K562 (cell line): ENCODE data around the gene SETDB1. TPM values are rescaled to one million over a fixed set of nuclear protein-coding genes. Genes with fewer than 3 reads are reported as not detected.

Experiments
- ADNP ChIP-seq: fragments of 200-800 bp; sonication (Bioruptor generic); IDR thresholded peaks from 2 replicates; pipeline ENCODE4 v1.6.1; 2016; ENCODE audit warnings: missing genetic modification characterization, missing compliant biosample characterization
- ATF1 ChIP-seq, 2 experiments: fragments of 450-650 bp in 1 of 2; IDR thresholded peaks; 2 replicates each; pipeline ENCODE4 v1.6.1; 2016; ENCODE audit warnings: missing compliant biosample characterization in 1 of 2, missing genetic modification characterization in 1 of 2
- DDX20 ChIP-seq: fragments of 450-650 bp; IDR thresholded peaks from 2 replicates; pipeline ENCODE4 v1.6.1; 2016; ENCODE audit warnings: missing genetic modification characterization, low read depth, mild to moderate bottlenecking, missing compliant biosample characterization, moderate library complexity
- HNRNPLL ChIP-seq: fragments of 200-400 bp; formaldehyde crosslinking; IDR thresholded peaks from 2 replicates; pipeline ENCODE4 v1.6.1; 2017; ENCODE audit warnings: low read length, low read depth, mild to moderate bottlenecking; ENCODE audit not compliant: poor library complexity, severe bottlenecking
- KDM5B ChIP-seq: fragments of 200-600 bp; sonication (generic); IDR thresholded peaks from 2 replicates; pipeline ENCODE4 v1.6.1; 2012; ENCODE audit warnings: low read depth, mild to moderate bottlenecking, moderate library complexity, low read length, control low read depth, inconsistent platforms; ENCODE audit not compliant: insufficient replicate concordance
- NEUROD1 ChIP-seq: fragments of 150-350 bp; IDR thresholded peaks from 2 replicates; pipeline ENCODE4 v1.6.1; 2014; ENCODE audit warnings: borderline replicate concordance, low read length, low read depth; ENCODE audit not compliant: partially characterized antibody
- NKRF ChIP-seq: fragments of 450-650 bp; IDR thresholded peaks from 2 replicates; pipeline ENCODE4 v1.6.1; 2016; ENCODE audit warnings: borderline replicate concordance
- PKNOX1 ChIP-seq: fragments of 450-650 bp; IDR thresholded peaks from 2 replicates; pipeline ENCODE4 v1.6.1; 2016
- PML ChIP-seq: IDR thresholded peaks from 2 replicates; pipeline ENCODE4 v1.6.1; 2012; ENCODE audit warnings: low read length, inconsistent platforms
- RAD21 ChIP-seq, 2 experiments: fragments of 250-450 bp in 1 of 2; fragments of 450-650 bp in 1 of 2; sonication (Bioruptor Pico) in 1 of 2; formaldehyde crosslinking in 1 of 2; IDR thresholded peaks in 1 of 2; conservative IDR thresholded peaks in 1 of 2; 2 replicates each; pipeline versions ENCODE4 v1.4.0 to v1.8.0; 2020 to 2022; ENCODE audit warnings: mild to moderate bottlenecking in 2 of 2, moderate library complexity in 1 of 2
- SFPQ ChIP-seq: fragments of 200-400 bp; formaldehyde crosslinking; IDR thresholded peaks from 2 replicates; pipeline ENCODE4 v1.6.1; 2017; ENCODE audit warnings: mild to moderate bottlenecking, low read depth, low read length, moderate library complexity
- SMARCA4 ChIP-seq: fragments of 450-650 bp; IDR thresholded peaks from 2 replicates; pipeline ENCODE4 v1.6.1; 2016
- THAP12 ChIP-seq: fragments of 250-450 bp; sonication (Bioruptor Pico); IDR thresholded peaks from 2 replicates; pipeline ENCODE4 v1.9.0; 2021; ENCODE audit warnings: mild to moderate bottlenecking, inconsistent platforms
- ZBTB1 ChIP-seq: sonication (generic); formaldehyde crosslinking; IDR thresholded peaks from 2 replicates; pipeline ENCODE4 v1.8.1; 2023; ENCODE audit warnings: missing genetic modification reagents, low read depth, mild to moderate bottlenecking, borderline replicate concordance
- ZBTB43 ChIP-seq: sonication (generic); formaldehyde crosslinking; IDR thresholded peaks from 2 replicates; pipeline ENCODE4 v1.8.0; 2023; ENCODE audit warnings: mild to moderate bottlenecking, missing genetic modification reagents
- ZNF57 ChIP-seq: fragments of 450-650 bp; formaldehyde crosslinking; IDR thresholded peaks from 2 replicates; pipeline ENCODE4 v1.4.0; 2020; ENCODE audit warnings: mild to moderate bottlenecking, moderate library complexity
- polyA plus RNA-seq, 8 experiments: library from polyadenylated mRNA; depleted of rRNA in 4 of 8; stranded (reverse) in 5 of 8; unstranded in 3 of 8; fragments of >200 nt; fragmentation: Nextera tagmentation in 2 of 8; fragmentation: Illumina TruSeq in 1 of 8; extraction: Ambion mirVana in 2 of 8; extraction: Trizol in 1 of 8; gene quantifications; 2 replicates each; pipeline versions ENCODE4 v1.2.1 to v1.2.3, GENCODE V29; 2011 to 2014; ENCODE audit warnings: inconsistent platforms in 1 of 8, missing spikeins in 1 of 8
- total RNA-seq, 7 experiments: library from RNA; depleted of rRNA in 6 of 7; stranded (reverse); fragments of >200 nt in 6 of 7; fragmentation: Illumina TruSeq in 2 of 7; extraction: Trizol in 2 of 7; gene quantifications; 2 replicates each; pipeline versions ENCODE4 v1.2.1 to v1.2.3, GENCODE V29; 2011 to 2021; ENCODE audit warnings: low replicate concordance in 1 of 7

Gene SETDB1
- total and polyA plus RNA-seq, 9 of the 15 experiments (the other 6 are each of a cell fraction or from before 2014, with no cell fraction given) = 21.5 to 64.4 (median 42.0) TPM

- TF ChIP-seq NKRF (peak; percentile 88), ZBTB1 (CRISPR knock-in tag) (no peak), ADNP (tag) (0 out of 2 replicates have a peak, but pooled peaks have one; percentile 5), PKNOX1 (peak; percentile 93), SFPQ (no peak), ATF1 (CRISPR knock-in tag; IDR thresholded peaks at IDR 0.05) (no peak), ATF1 (tag; IDR thresholded peaks at IDR 0.05) (peak; percentile 76), RAD21 (CRISPR knock-in tag; conservative IDR thresholded peaks at IDR 0.05 in 1 of 2, IDR thresholded peaks at IDR 0.05 in 1 of 2) (peak in 1 of 2 experiments; percentile 16; a peak in 1 of 4 replicates), ZNF57 (no peak), ZBTB43 (no peak), DDX20 (tag) (no peak), SMARCA4 (0 out of 2 replicates have a peak, but pooled peaks have one; percentile 61), PML (peak; percentile 60), KDM5B (peak; percentile 52), HNRNPLL (peak; percentile 63), THAP12 (CRISPR knock-in tag) (no peak), NEUROD1 (no peak)
Measured at GRCh38 chr1:150926097-150926741, at the start of gene SETDB1 (continued).
